ENCODE data around the gene RNASE13. TPM values are rescaled to one million over a fixed set of nuclear protein-coding genes. Genes with fewer than 3 reads are reported as not detected.

RNASE13 gene
- total and polyA plus RNA-seq, 2 of the 4 experiments (the other 2 are of a cell fraction) = not detected

GRCh38 chr14:20998139-20998538 is 36.5 kb downstream of the RNASE13 start:
- H4K5ac ChIP-seq (ENCODE audit: low read depth, low read length) = no peak overlapping the region
- no peak overlapping the region for H2AK9ac ChIP-seq (replicated peaks; ENCODE audit: low read depth, low read length, poor library complexity)
- no peak overlapping the region for H2AFZ ChIP-seq (replicated peaks; ENCODE audit: low read length, poor library complexity)
- no peak overlapping the region for H4K91ac ChIP-seq (ENCODE audit: insufficient read depth, low read depth, low read length)
- H3K9me3 ChIP-seq (ENCODE audit: control insufficient read depth, insufficient read depth, low read length) = no peaks in the 10 kb centered on the region
- H3K27me3 ChIP-seq (ENCODE audit: control insufficient read depth, insufficient read depth, low read length) = peaks cover 2% of the 10 kb centered on the region
- POLR2A ChIA-PET (ENCODE audit: unreplicated experiment) = no interaction called here
- H3K4me3 ChIP-seq (ENCODE audit: insufficient read depth, low read depth, low read length) = no peak overlapping the region
- H3K23ac ChIP-seq (ENCODE audit: low read depth, low read length) = no peak overlapping the region
- no peak overlapping the region for H2BK120ac ChIP-seq (ENCODE audit: low read depth, low read length)
- H3K36me3 ChIP-seq (ENCODE audit: control insufficient read depth, insufficient read depth, low read length) = peaks cover 22% of the 10 kb centered on the region
- dilution Hi-C loops (cut with HindIII; ENCODE audit: low sequenced_read_pairs, unreplicated experiment) (no loop called here), intact Hi-C loops (cut with micrococcal nuclease) (no loop called here), in situ Hi-C loops (cut with MboI; ENCODE audit: low sequenced_read_pairs) (loop anchor here (25.0 kb wide), 1 partner anchor 661 kb away; the partner anchor contains the start of genes CCNB1IP1 and PARP2)
- no peak overlapping the region for H2BK15ac ChIP-seq (ENCODE audit: low read depth, low read length)
- no peak overlapping the region for H3K27ac ChIP-seq (ENCODE audit: insufficient read depth, low read length)
- H2BK20ac ChIP-seq (ENCODE audit: low read depth, low read length) = no peak overlapping the region
- TF ChIP-seq MXI1 (IDR thresholded peaks at IDR 0.05; ENCODE audit: borderline replicate concordance, low read depth, low read length) = no peak
- TF ChIP-seq FOS (IDR thresholded peaks at IDR 0.05; ENCODE audit: low read depth, low read length) = no peak
- no peak for TF ChIP-seq ELK1 (IDR thresholded peaks at IDR 0.05; ENCODE audit: borderline replicate concordance, low read depth, low read length)
- TF ChIP-seq CEBPB (IDR thresholded peaks at IDR 0.05; ENCODE audit: low read depth, low read length) = no peak
- no peak for TF ChIP-seq MAZ (IDR thresholded peaks at IDR 0.05; ENCODE audit: borderline replicate concordance, low read depth, low read length)
- no peak for TF ChIP-seq CHD1 (IDR thresholded peaks at IDR 0.05; ENCODE audit: low read depth, low read length)
- TF ChIP-seq POLR2A (IDR thresholded peaks at IDR 0.05; ENCODE audit: low read depth, low read length) = no peak
- no peak for TF ChIP-seq BHLHE40 (IDR thresholded peaks at IDR 0.05; ENCODE audit: low read depth, low read length)
- no peak for TF ChIP-seq RAD21 (IDR thresholded peaks at IDR 0.05; ENCODE audit: low read length)
- no peak for TF ChIP-seq USF2 (IDR thresholded peaks at IDR 0.05; ENCODE audit: low read depth, low read length)
- TF ChIP-seq RFX5 (IDR thresholded peaks at IDR 0.05; ENCODE audit: low read depth, low read length) = no peak
- TF ChIP-seq RCOR1 (IDR thresholded peaks at IDR 0.05; ENCODE audit: insufficient replicate concordance, low read length) = no peak
- TF ChIP-seq NFE2L2 (IDR thresholded peaks at IDR 0.05; ENCODE audit: low read depth, low read length) = no peak
- no peak for TF ChIP-seq MAFK (IDR thresholded peaks at IDR 0.05; ENCODE audit: low read depth, low read length)
- no peak for TF ChIP-seq SMC3 (IDR thresholded peaks at IDR 0.05; ENCODE audit: low read depth, low read length)
- TF ChIP-seq CTCF (conservative IDR thresholded peaks at IDR 0.05; ENCODE audit: low read depth, low read length) = no peak
- no peaks in the 10 kb centered on the region for H3K79me1 ChIP-seq (ENCODE audit: low read depth in 1 of 2, low read length in 2 of 2)
- H2BK5ac ChIP-seq (ENCODE audit: low read depth, low read length, poor library complexity, severe bottlenecking) = no peak overlapping the region
- no peak overlapping the region for H4K8ac ChIP-seq (ENCODE audit: low read depth in 2 of 2, low read length in 2 of 2)
- WGBS, 2 experiments (ENCODE audit: extremely low coverage in 2 of 2, insufficient read length in 1 of 2) = 60% methylated on average over 1 of the region's 3 CpGs; no CpG with 5 or more reads in 1 of the 2 experiments
- H3K9me1 ChIP-seq (ENCODE audit: insufficient read depth, low read length) = no peaks in the 10 kb centered on the region
- H3K4ac ChIP-seq (ENCODE audit: low read depth, low read length) = no peak overlapping the region
- CTCF ChIA-PET = interaction anchor here (0.6 kb wide), 1 partner anchor 64 kb away, joined by 6 read pairs; no protein-coding TSS in a partner anchor
- peaks cover 3% of the 10 kb centered on the region for H3K4me1 ChIP-seq (ENCODE audit: control insufficient read depth, insufficient read depth, low read length)
- no peaks in the 10 kb centered on the region for H4K20me1 ChIP-seq (ENCODE audit: insufficient read depth, low read length)
- H2AK5ac ChIP-seq (ENCODE audit: low read depth, low read length) = no peak overlapping the region
- no peak overlapping the region for H3K4me2 ChIP-seq (ENCODE audit: low read depth, low read length)
- ATAC-seq (ENCODE audit: low read depth) = no peak
- no TSS peak for BruUV-seq (replicated peaks)
- no peak for DNase-seq
- H3K56ac ChIP-seq (ENCODE audit: extremely low read depth, insufficient read depth, low read length) = no peak overlapping the region
- no peak overlapping the region for H3K14ac ChIP-seq (replicated peaks; ENCODE audit: low read depth, low read length)
- no peak overlapping the region for H3K9ac ChIP-seq (ENCODE audit: low read depth, low read length)
- no peak overlapping the region for H3K18ac ChIP-seq (ENCODE audit: low read depth, low read length)

Measured in IMR-90 (cell line).